HL-60/S4 treated with phorbol 12-myristate 13-acetate at 8.2 ng/mL for 4 days and 3 days (cell line): ENCODE results near the gene KDM5B.

Source experiments
- in situ Hi-C: fragments of 300-500 bp; cut with MboI; formaldehyde crosslinking; loops from 2 replicates; pipeline ENCODE4 v1.15.0; 2022; ENCODE audit warnings: low sequenced_read_pairs

The KDM5B gene

DNA sequence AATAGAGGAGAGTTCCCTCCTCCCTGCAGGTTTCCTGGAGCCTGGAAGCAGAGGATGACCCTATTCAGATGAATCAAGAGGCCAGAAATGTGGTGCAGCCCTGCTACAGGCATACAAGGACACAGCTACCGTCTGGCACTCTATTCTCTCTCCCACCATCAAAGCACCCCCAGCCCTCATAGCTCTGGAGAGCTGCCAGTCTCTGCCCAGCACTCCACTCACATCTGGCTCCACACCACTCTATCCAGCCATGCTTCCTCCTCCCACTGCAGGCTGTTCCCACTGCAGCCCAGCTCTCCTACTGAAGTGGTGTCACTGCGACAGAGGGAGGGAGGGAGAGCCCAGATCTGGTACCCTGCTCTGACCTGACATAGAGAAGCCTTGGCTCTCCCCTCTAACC lies 116.4 kb downstream of the KDM5B start:
- in situ Hi-C loops: no loop called here

- in situ Hi-C loops: no loop called here
These were observed 118.5 kb downstream of the KDM5B start for GRCh38 chr1:202689493-202690342.

DNA sequence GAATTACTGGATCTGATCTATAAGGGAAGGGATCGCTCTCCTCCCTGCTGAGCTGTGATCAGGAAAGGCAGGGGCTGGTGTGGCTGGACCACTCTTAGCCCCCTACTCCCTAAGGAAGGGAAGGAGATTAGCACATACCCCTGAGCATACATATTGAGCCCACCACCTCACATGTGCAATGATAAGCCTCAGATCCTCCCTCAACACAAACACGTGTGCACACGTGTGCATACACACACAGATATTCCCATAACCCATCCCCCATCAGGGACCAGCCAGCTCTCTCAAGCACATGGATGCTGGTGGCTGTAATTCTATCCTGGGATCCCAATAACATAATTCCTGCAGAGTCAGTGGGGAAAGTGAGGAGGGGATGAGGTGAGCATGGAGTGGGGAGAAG lies 119.1 kb downstream of the KDM5B start:
- in situ Hi-C loops: no loop called here

DNA sequence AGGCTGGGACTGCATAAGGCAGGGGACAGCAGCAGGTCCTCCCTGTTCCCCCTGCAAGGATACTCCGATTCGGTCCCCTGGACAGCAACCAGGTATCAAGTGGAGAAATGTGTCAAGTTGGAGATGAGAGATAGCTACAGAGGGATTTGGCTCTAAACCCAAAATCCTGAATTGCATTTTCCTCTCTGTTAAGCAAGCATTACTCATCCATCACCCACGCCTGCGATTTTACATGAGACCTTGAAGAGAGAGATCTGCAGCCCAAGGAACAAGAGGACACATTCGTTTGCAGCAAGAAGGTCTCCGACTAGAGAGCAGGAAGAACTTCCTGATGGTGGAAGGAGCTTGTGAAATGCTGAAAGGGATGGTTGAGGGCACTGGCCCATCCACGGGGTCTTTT lies 119.8 kb downstream of the KDM5B start:
- in situ Hi-C loops: no loop called here

DNA sequence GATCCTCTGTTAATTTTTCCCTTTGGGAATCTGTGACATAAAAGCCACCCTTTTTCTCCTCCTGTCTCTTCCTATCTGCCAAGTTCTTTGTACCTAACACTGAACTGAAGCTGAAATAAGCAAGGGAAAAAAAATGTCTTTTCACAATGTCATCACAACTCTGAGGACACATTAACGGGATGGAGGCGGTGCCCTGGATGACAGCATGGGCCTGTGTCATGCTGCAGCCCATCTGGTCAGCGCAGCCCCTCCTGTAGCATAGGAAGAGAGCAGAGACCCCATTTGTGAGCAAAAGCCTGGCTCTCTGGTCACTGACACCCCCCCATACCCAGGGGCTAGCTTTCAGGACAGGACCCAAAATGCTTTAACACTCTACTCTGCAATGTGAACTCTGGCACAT lies 120.4 kb downstream of the KDM5B start:
- in situ Hi-C loops: no loop called here

DNA sequence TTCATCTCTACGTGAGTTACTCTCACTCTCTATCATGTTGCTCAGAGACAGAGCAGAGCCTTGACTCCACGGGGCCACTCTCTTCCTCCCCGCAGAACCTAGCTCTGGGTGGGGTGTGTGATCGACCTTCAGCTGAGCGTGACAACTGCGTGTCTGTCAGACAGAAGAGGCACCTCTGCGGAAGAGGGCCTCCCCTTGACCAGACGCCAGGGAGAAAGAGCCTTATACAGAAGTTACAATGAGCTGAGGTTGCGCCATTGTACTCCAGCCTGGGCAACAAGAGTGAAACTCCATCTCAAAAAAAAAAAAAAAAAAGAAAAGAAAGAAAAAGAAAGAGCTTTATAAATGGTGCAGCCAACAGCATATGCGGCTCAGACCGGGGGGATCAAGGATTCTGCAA lies 120.9 kb downstream of the KDM5B start:
- in situ Hi-C loops: no loop called here

DNA sequence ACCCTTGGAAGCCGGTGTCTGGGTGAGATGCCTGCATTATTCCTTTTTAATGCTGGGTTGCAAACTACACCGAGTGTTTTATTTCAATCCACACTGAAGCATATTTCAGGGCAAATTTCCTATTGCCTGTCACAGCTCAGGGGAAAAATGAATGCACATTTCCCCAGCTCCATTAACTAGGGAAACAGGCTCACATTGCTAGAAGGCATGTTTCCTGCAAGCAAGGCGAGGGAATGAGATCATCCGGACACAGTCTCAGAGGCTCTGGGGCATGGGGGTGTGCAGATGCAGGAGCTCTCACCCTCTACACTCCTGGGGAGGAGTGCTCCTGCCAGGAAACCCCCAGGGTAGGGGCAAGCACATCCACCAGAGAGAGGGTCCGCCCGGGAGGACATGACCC lies 122.6 kb downstream of the KDM5B start:
- in situ Hi-C loops: no loop called here

DNA sequence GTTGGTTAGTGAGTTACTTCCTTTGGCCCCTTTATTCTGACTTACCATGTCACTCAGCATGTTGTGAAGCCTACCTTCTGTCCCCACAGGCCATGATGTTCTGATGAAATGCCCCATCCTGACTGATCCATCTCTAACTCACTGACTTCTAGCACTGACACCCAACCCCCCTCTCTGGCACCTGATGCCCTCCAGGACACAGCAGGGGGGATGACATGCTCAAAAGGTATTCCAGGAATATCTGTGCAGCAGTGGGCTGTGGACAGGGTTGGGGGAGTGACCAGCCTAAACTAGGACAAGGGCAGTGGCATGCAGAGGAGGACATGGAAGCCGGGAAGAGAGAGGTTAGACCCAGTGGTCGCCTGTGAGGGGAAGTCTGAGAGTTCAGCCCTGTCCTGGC lies 123.5 kb downstream of the KDM5B start:
- in situ Hi-C loops: no loop called here

- in situ Hi-C loops: no loop called here
These were observed 125.2 kb downstream of the KDM5B start for GRCh38 chr1:202683029-202683428.

- in situ Hi-C loops: no loop called here
These were observed 125.7 kb downstream of the KDM5B start for GRCh38 chr1:202682477-202682876.

DNA sequence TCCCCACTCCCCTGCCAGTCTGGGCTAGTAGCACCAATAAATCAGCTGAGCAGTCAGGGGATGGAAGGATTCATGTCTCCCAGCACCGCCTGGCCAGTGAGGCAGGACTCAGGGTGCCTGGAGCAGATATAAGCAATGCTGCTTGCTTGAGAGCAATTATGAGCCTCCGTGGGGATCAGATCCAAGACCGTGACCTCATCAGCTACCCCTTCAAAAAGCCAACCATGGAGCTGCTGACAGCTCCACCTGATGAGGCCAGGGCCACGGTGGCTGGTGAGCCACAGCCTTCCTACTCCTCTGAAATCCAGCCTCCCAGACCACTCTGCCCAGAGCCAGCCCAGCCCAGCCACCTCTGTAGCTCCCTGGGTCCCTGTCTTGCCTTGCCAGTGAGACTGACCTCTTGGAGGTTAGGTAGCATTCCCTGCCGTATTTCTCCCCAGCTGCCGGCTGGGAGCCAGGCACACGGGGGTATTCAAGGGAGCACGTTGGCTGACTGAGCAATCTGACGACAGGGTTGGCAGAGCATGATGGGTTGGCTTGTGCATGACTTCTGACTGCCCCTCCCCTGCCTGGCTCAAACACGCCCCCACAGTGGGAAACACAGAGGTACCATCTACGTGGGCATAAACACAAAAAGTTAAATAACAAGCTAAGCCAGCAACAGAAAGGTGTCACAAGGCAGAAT lies 126.3 kb downstream of the KDM5B start:
- in situ Hi-C loops: no loop called here

- in situ Hi-C loops: no loop called here
These were observed 127.5 kb downstream of the KDM5B start for GRCh38 chr1:202680586-202681352.

DNA sequence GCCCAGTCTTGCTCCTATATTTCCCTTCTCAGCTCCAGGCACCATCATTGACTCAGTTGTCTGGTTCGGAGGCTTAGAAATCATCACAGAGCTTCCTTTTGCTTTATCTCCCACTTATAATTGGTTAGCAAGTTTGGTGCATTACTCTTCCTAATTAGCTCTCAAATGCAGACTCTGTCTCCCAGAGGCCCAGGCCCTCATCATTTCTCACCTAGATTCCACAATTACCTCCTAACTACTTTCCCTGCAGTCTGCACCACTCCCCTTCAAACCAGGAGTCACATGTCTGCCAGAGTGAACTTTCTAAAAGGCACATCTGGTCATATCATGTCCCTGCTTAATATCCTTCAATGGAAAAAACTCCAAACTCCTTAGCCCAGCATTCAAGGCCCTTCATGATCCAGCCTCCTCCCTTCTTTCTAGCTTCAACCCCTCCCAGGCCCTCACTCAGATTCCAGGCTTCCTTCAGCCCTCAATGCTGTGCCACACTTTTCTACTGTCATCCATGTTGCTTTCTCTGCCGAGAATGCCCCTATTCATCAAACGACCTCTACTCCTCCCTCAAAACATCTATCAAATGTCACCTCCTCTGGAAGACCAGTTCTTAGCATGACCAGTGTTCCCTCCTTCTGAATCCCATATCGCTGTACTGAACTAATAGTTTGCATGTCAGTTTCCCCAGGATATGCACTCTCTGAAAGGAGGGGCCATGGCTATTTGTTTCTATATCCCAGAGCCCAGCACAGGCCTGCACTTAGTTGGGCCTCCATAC lies 128.6 kb downstream of the KDM5B start:
- in situ Hi-C loops: no loop called here

GRCh38 chr1:202677433-202677832 lies 130.8 kb downstream of the KDM5B start:
- in situ Hi-C loops: no loop called here
